GM10266 (cell line): ENCODE measurements around the gene HPS3.
A peak's percentile ranks its signal among the peaks of the same experiment; 100 is the strongest.

Source experiments
- DNase-seq: peaks from one replicate; pipeline ENCODE4 v3.0.0; 2012; ENCODE audit errors: extremely low spot score
- TF ChIP-seq, protein P1 (sequence below): IDR thresholded peaks from 2 replicates; pipeline ENCODE4 v1.5.1; 2012; ENCODE audit warnings: mild to moderate bottlenecking, low read depth; ENCODE audit not compliant: control insufficient read depth, insufficient read depth; ENCODE audit errors: missing control alignments

Gene HPS3

DNA sequence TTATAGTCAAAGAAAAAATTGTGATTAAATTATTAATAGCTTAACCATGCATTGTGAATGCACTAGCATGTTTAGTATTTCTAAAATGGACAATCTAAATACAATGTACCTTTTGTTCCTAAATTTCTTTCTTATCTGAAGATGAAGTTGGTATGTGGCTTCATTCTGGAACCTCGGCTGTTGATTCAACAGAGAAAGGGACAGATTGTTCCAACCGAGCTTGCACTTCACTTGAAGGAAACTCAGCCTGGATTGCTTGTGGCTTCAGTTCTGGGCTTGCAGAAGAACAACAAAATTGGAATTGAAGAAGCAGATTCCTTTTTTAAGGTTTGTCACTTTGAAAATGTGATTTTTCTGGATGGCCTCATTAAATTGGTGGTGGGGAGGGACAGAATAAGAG, 32.6 kb downstream of the HPS3 start:
- TF ChIP-seq, protein P1, sequence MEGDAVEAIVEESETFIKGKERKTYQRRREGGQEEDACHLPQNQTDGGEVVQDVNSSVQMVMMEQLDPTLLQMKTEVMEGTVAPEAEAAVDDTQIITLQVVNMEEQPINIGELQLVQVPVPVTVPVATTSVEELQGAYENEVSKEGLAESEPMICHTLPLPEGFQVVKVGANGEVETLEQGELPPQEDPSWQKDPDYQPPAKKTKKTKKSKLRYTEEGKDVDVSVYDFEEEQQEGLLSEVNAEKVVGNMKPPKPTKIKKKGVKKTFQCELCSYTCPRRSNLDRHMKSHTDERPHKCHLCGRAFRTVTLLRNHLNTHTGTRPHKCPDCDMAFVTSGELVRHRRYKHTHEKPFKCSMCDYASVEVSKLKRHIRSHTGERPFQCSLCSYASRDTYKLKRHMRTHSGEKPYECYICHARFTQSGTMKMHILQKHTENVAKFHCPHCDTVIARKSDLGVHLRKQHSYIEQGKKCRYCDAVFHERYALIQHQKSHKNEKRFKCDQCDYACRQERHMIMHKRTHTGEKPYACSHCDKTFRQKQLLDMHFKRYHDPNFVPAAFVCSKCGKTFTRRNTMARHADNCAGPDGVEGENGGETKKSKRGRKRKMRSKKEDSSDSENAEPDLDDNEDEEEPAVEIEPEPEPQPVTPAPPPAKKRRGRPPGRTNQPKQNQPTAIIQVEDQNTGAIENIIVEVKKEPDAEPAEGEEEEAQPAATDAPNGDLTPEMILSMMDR, result no peak
- DNase-seq, result no peak

DNA sequence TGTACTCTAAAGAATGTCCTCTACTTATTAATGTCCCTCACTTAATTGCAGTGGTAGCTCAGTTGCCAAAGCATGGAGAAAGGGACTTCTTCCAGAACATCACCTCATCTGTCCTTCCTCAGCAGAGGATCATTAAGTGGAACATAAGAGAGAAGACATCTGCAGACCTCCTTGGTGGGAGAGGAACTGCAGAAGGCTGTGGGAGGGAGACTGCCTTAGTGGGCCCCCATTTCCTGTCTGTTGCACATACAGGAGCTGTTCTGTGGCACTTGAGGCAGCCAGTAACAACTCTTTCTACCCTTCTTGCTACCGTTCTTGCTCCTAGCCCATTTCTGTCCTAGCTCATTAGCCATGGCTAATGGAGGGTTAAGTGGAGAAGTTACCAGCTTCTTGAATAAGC, 33.6 kb downstream of the HPS3 start:
- no peak for DNase-seq
- TF ChIP-seq, protein P1, result no peak

DNA sequence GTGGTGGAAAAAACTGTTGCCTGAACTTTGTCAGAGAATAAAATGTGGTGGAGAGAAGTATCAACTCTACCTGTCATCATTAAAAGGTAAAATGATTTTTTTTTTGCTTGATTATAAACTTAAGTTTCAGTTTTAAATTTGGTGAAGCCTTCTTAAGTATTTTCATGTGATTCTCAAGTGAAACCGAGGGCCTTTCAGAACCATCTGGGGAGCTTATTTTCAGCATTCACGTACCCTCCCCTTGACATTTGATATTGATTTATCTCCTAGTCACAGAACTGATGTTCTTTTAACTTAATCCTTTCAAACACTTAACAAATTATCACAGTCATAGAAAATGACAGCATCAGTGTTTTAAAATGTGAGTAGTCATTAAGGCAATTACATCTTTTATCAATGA, 38.5 kb downstream of the HPS3 start:
- TF ChIP-seq, protein P1, result no peak
- no peak for DNase-seq

DNA sequence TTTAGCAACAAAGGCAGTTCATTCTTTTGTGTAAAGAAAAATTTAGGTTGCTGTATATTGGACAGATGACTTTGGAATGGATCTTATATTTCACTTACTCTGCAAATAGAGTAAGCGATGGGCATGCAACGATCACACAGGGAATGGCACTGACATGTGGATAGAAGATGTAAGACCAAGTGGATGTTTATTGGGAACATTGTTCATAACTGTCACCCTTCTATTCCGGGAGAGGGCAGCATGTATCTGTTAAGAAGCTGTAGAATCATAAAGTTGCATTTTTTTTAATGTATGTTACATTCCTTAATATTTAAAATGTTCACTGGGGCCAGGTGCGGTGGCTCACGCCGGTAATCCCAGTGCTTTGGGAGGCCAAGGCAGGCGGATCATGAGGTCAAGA, 41.2 kb downstream of the HPS3 start:
- DNase-seq, result no peak
- TF ChIP-seq, protein P1, result no peak

DNA sequence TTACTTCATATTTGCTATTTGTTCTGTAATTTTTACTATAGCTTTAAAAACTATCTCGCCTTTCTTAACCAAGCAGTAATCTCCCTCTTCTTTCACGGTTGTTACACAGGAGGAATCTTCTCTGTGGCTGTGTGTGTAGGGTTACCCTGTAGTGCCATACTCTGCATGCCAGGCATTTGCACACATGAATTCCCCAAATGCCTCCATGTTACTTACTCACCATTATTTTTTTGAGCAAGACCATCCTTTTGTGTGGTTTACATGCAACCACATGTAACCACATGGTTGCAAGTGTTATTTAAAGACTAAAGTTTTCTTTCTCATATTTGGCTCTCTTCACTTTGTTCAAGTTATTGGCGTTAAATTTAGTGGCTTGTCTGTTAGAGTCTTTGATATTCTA, 45.5 kb downstream of the HPS3 start:
- TF ChIP-seq, protein P1, result no peak
- peak; percentile 19 for DNase-seq

DNA sequence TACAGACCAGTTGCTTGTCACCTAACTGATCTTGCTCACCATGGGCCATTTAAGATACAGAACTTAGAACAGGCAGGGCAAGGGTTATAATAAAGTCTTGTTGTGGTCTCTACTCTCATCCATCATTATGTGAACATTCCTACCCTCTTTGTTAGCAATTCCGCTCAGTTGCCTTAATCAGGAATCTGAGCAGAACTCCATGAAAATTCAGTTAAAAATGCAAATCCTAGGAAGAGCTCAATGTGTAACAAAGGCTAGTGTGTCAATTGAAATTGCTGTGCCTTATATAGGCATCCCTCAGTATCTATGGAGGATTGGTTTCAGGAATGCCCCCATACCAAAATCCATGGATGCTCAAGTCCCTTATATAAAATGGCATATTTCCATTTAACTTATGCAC, 47.7 kb downstream of the HPS3 start:
- DNase-seq, result no peak
- TF ChIP-seq, protein P1, result no peak

DNA sequence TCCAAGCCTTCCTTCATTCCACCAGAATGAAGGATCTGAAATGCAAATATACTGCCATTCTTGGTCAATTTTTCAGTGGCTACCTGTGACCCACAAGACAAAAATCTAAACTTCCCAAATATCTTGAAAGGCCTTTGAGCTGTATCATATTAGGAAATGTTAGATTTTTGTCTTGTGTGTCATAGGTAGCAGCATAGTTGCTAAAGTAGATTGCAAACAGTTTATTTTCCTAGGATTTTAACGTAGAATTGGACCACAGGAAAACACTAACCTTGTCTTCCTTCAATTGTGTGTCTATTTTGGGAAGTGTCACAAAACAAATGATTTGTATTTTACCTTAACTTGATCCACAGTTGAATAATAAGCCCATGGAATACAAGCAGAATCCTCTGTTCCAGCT, 49.8 kb downstream of the HPS3 start:
- TF ChIP-seq, protein P1, result no peak
- DNase-seq, result no peak

DNA sequence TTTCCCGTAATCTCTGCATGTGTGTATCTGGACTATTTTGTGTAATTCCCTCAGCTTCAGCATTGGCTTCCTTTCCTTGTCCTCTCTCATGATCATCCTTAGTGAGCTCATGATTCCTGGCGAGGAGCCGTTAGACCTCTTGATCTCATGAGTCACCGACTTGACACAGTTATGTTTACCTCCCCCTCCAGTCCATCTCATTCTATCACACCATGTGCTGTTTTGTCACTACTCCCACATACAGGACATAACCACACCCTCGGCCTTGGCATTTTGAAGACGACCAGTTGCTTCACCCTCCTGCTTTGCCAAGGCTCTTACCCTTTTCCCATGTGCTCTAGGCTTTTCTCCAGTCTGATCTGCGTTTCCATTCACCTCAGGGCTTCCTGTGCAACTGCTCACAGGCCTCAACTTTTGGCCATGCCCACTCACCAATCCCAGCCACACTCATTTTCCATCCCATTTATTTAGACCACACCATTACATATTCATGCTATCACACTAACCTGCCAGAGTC, 50.7 kb downstream of the HPS3 start:
- TF ChIP-seq, protein P1, result no peak
- no peak for DNase-seq
